RPMI7951 (cell line): Measurements from ENCODE around the gene SIK1. TPM values are rescaled to one million over a fixed set of nuclear protein-coding genes. Genes with fewer than 3 reads are reported as not detected.
"Not testable (repeated sequence)": the region's sequence is repeated elsewhere in the genome, so short reads cannot be mapped to it uniquely, and the experiment has no call there.

ENCODE experiments used
- DNase-seq: peaks from one replicate; pipeline ENCODE4 v3.0.0-alpha.2; 2012; ENCODE audit warnings: low read depth
- total RNA-seq: library from RNA; depleted of rRNA; stranded (reverse); fragments of >200 nt; shearing (Covaris generic); gene quantifications from 2 replicates; pipeline ENCODE4 v1.2.3, GENCODE V29; 2014

Gene SIK1
- total RNA-seq, 1 experiment from 2014 or later = 2.8 TPM

- not testable (repeated sequence) for DNase-seq
Observed at GRCh38 chr21:43439316-43440075, 12.6 kb upstream of the SIK1 start.

- not testable (repeated sequence) for DNase-seq
Observed at GRCh38 chr21:43436272-43436671, 9.3 kb upstream of the SIK1 start.

GRCh38 chr21:43433340-43434136 is 6.6 kb upstream of the SIK1 start:
- DNase-seq = not testable (repeated sequence)

DNA sequence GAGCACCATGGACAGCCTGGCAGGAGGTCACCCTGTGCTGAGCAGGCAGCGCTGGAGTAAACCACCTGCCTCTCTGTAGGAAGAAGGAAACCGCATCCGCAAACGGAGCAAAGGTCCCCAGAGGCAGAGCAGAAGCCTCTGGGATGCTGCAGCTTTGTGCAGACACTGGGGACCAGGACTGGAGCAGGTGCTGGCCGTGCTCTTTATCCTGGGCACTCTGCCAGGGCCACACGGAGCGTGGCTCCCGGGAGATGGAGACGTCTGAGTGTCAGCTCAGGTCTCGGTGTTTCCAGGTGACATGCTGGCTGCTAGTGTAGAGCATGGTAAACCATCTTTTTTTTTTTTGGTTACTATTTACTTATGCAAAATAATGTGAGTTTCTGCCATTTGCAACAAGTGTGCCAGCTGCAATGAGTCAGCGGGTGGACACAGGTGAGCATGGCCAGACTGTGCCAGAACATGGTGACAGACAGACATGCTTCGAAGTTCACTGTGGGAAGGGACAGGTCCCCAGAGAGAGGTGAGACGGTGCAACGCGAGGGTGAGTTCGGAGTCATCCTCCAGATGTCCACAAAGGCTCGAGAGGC is 4.0 kb upstream of the SIK1 start:
- not testable (repeated sequence) for DNase-seq

GRCh38 chr21:43428964-43429363 is 2.0 kb upstream of the SIK1 start:
- DNase-seq = not testable (repeated sequence)

GRCh38 chr21:43427242-43427559 is 270 bp upstream of the SIK1 start:
- DNase-seq = not testable (repeated sequence)

DNA sequence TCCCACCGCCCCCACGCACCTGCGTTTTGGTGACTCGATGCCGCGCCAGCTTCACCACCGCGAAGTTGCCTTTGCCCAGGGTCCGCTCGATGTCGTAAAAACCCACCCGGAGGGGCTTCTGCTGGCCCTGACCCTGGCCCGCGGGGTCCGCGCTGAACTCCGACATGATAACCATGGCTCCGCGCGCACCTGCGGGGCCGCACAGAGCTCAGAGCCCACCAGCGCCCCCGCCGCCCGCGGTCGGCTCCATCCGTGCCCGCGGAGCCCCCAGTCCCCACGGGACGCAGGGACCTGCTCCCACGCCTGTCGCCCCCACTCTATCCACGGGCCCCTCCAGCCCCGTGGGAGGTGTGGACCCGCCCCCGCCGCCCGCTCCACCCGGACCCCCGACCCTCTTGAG is 927 bp downstream of the SIK1 start:
- DNase-seq = not testable (repeated sequence)

DNA sequence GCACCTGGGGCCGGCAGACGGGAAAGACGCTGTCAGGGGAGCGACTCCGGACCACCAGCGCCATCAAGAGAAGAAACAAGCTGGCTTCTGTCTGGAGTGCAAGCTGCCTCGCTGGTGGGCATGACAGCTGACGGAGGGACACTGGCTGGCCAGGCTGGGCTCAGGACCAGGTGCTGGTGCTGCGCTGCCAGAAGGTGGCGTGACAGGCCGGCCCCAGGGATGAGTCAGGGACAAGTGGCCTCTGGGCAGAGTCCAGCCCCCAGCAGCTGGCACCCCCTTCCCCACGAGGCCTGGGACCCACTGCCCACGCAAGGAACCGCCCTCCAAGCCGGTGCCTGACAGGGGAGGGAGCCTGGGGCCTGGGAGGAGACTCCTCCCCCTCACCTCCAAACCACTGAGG is 7.5 kb downstream of the SIK1 start:
- not testable (repeated sequence) for DNase-seq

DNA sequence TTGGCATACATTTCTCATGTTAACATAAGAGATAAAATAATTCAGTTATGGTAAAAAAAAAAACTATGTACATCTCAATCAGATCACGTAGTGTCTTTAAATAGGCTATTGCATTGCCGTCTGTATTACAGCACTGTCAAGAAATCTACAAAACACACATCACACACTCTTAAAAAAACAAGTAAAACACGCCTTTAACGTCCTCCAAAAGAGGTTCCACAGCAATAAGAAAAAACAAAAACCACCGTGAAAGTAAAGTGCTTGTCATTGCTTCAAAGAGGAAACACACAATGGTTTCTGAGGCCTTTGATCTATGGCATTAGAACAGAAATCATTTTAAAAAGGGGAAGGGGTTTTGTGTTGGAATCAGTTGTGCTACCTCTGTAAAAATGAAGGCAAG is 12.4 kb downstream of the SIK1 start:
- DNase-seq = not testable (repeated sequence)

DNA sequence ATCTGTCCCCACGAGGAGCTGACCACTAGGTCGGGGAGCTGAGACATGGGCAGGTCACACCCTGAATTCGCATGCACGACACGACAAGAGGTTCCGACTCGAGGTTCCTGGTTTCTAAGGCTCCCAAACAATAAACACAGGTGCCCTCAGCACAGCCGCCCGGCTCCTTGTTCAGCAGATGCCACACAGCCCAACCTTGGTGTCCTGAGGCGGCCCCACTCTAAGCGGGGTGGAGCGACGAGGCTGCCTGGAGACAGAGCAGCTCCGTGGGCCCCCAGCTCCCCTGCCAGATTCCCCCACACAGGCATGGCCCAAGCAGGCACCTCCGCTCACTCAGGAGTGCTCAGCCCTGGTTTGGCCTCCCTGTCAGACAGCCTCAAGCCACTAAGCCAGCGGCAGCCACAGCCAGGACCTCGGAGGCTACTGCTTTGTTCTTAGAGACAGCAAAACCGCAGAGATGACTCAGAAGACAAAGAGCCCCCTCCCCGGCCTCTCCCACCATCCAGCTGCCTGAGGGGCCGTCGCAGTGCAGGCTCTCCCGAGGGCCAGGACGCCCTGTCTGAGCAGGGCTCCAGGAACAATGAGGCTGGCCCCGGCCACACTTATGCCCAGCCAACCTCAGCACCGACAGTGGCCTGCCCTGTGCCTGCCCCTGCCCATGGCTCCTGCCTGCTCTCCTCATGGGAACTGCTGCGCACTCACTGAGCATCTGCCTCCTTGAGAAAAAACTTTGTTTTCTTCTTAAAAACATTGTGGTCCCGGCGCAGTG is 14.7 kb downstream of the SIK1 start:
- DNase-seq = not testable (repeated sequence)

DNA sequence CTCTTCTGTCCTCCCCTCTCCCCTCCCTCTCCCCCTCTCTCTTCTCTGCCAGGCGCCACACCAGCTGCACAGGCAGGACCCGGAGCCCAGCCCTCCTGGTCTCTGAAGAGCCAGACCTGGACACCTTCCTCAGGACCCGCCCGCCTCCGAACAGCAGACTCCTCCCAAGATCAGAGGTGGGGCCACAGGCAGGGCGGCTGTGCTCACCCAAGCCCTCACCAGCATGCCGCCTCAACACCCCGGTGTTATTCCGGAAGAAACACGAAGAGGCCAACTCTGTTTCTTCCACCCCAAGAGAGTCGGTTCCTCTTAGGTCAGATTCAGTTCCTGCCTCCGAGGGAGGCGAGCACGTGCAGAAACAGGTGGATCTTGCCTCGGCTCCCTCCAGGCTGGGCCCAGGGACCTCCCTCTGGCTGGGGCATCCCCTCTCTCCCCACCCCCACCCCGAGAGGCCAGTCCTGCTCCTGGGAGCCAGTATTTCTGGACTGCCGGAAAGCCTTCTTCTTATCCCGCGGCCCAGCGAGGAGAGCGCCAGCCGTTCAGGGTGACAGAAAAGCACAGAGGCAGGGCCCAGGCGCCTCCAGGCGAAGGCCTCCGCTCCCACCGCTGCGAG is 16.4 kb downstream of the SIK1 start:
- DNase-seq = not testable (repeated sequence)

GRCh38 chr21:43407139-43407538 is 19.8 kb downstream of the SIK1 start:
- DNase-seq = not testable (repeated sequence)

- not testable (repeated sequence) for DNase-seq
Observed at GRCh38 chr21:43404450-43404849, 22.5 kb downstream of the SIK1 start.

DNA sequence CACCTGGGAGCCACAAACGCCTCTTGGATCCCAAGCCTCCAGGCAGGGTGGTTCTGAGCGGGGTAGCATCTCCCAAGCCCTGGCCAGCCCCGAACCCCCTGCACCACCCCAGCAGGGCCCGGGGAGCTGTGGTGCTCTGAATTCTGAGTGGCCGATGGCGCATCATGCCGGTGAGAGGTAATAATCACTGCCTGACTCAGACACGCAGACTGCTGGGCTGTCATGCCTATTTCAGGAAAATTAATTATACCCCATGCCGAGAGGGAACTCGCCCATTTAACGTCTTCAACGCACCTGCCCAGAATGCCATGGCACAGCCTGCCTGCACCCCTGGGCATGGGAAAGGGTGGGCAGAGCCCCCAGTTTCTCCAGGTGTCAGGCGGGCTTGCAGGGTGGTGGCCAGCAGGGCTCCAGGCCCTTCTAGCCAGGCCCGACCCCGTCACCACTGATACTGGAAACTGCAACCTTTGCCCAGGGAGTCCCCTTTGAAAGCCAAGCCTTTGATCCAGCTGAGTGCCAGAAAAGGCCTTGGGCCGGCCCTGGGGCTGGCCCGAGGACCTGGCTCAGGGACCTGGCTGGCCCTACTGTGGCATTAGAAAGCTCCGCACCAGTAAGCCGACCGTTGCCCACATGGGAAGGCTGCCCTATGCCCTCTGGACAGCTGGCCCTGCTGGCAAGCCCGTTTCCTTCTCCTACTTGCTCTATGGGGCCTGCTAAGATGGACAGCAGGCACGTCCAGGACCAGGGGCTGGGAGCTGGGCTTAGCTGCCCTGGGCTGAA is 23.1 kb downstream of the SIK1 start:
- DNase-seq = not testable (repeated sequence)

- not testable (repeated sequence) for DNase-seq
Observed at GRCh38 chr21:43401125-43401524, 25.8 kb downstream of the SIK1 start.

DNA sequence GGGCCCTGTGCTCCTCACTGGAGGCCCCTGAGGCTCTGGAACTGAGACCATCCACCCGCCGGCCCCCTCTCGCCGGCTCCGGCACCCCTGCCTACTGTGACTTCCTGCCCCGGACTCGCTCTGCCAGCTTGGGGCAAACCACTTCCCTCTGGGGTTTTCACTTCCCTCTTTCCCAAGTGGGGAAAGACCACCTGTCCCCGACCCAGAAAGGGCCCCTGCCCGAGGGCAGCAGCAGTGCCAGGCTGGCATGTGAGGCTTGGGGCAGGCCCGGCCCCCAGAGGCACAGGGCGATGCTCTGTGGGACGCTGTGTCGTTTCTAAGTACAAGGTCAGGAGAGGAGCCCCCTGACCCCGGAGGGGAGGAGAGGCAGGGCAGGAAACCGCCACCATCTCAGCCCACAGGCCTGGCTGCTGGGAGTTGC is 27.3 kb downstream of the SIK1 start:
- not testable (repeated sequence) for DNase-seq

GRCh38 chr21:43399136-43399535 is 27.8 kb downstream of the SIK1 start:
- not testable (repeated sequence) for DNase-seq

GRCh38 chr21:43398533-43398932 is 28.4 kb downstream of the SIK1 start:
- DNase-seq = not testable (repeated sequence)

- not testable (repeated sequence) for DNase-seq
Observed at GRCh38 chr21:43398000-43398399, 28.9 kb downstream of the SIK1 start.

- DNase-seq = not testable (repeated sequence)
Observed at GRCh38 chr21:43397439-43397808, 29.5 kb downstream of the SIK1 start.
